Measurements from ENCODE around the gene ADAMTS14.
"Not testable (repeated sequence)": the region's sequence is repeated elsewhere in the genome, so short reads cannot be mapped to it uniquely, and the experiment has no call there.

ADAMTS14 gene

DNA sequence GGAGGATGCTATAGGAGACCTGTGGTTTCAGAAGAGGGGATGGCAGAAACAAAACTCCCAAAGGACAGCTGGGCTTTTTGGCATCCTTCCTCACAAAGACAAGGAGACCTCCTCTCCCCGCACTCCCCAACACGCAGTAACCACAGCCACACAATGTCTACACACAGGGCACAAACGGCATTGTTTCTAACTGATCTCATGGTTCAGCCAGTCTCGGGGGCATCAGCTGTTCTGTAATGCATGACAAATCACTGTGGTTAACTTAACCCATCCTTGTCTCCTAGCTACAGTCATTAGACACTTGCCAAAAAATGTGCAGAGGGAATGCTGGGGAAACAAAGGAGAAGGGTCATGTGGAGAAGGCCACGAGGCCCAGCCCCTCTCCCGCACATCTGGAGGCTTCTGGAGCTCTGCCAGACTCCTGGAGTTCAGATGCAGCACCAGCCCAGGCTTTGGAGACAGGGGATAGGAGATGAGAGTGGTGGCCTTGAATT lies 7.6 kb upstream of the ADAMTS14 start:
- H3K4me3 ChIP-seq (ENCODE audit: low read depth, low read length), result no peak overlapping the region
- peak; percentile 95 for DNase-seq (ENCODE audit: low read depth)
- in situ Hi-C loops (cut with HindIII; ENCODE audit: low sequenced_read_pairs), result no loop called here
- TF ChIP-seq, protein P1, sequence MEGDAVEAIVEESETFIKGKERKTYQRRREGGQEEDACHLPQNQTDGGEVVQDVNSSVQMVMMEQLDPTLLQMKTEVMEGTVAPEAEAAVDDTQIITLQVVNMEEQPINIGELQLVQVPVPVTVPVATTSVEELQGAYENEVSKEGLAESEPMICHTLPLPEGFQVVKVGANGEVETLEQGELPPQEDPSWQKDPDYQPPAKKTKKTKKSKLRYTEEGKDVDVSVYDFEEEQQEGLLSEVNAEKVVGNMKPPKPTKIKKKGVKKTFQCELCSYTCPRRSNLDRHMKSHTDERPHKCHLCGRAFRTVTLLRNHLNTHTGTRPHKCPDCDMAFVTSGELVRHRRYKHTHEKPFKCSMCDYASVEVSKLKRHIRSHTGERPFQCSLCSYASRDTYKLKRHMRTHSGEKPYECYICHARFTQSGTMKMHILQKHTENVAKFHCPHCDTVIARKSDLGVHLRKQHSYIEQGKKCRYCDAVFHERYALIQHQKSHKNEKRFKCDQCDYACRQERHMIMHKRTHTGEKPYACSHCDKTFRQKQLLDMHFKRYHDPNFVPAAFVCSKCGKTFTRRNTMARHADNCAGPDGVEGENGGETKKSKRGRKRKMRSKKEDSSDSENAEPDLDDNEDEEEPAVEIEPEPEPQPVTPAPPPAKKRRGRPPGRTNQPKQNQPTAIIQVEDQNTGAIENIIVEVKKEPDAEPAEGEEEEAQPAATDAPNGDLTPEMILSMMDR (IDR thresholded peaks at IDR 0.05; ENCODE audit: low read depth, low read length, missing control alignments), result no peak

- in situ Hi-C loops (cut with HindIII; ENCODE audit: low sequenced_read_pairs), result no loop called here
- no peak for DNase-seq (ENCODE audit: low read depth)
- TF ChIP-seq, protein P1 (IDR thresholded peaks at IDR 0.05; ENCODE audit: low read depth, low read length, missing control alignments), result no peak
- H3K4me3 ChIP-seq (ENCODE audit: low read depth, low read length), result no peak overlapping the region
Measured at GRCh38 chr10:70666960-70667798, 5.1 kb upstream of the ADAMTS14 start.

DNA sequence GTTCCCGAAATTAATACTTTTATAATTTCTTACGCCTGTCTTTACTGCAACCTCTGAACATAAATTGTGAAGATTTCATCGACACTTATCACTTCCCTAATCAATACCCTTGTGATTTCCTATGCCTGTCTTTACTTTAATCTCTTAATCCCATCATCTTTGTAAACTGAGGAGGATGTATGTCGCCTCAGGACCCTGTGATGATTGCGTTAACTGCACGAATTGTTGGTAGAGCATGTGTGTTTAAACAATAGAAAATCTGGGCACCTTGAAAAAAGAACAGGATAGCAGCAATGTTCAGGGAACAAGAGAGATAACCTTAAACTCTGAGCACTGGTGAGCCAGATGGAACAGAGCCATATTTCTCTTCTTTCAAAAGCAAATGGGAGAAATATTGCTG lies 4.5 kb upstream of the ADAMTS14 start:
- in situ Hi-C loops (cut with HindIII; ENCODE audit: low sequenced_read_pairs); DNase-seq (ENCODE audit: low read depth); H3K4me3 ChIP-seq (ENCODE audit: low read depth, low read length): not testable (repeated sequence)

GRCh38 chr10:70668454-70668970 lies 3.8 kb upstream of the ADAMTS14 start:
- TF ChIP-seq, protein P1 (IDR thresholded peaks at IDR 0.05; ENCODE audit: low read depth, low read length, missing control alignments), result no peak
- H3K4me3 ChIP-seq (ENCODE audit: low read depth, low read length), result no peak overlapping the region
- in situ Hi-C loops (cut with HindIII; ENCODE audit: low sequenced_read_pairs), result no loop called here
- no peak for DNase-seq (ENCODE audit: low read depth)

- TF ChIP-seq, protein P1 (IDR thresholded peaks at IDR 0.05; ENCODE audit: low read depth, low read length, missing control alignments), result no peak
- H3K4me3 ChIP-seq (ENCODE audit: low read depth, low read length), result no peak overlapping the region
- DNase-seq (ENCODE audit: low read depth), result no peak
- in situ Hi-C loops (cut with HindIII; ENCODE audit: low sequenced_read_pairs), result no loop called here
Measured at GRCh38 chr10:70669015-70669414, 3.3 kb upstream of the ADAMTS14 start.

- in situ Hi-C loops (cut with HindIII; ENCODE audit: low sequenced_read_pairs), result no loop called here
- H3K4me3 ChIP-seq (ENCODE audit: low read depth, low read length), result no peak overlapping the region
- TF ChIP-seq, protein P1 (IDR thresholded peaks at IDR 0.05; ENCODE audit: low read depth, low read length, missing control alignments), result no peak
- DNase-seq (ENCODE audit: low read depth), result no peak
Measured at GRCh38 chr10:70669732-70670317, 2.5 kb upstream of the ADAMTS14 start.
